Measurements from ENCODE around the gene SLC22A31.

The SLC22A31 gene

DNA sequence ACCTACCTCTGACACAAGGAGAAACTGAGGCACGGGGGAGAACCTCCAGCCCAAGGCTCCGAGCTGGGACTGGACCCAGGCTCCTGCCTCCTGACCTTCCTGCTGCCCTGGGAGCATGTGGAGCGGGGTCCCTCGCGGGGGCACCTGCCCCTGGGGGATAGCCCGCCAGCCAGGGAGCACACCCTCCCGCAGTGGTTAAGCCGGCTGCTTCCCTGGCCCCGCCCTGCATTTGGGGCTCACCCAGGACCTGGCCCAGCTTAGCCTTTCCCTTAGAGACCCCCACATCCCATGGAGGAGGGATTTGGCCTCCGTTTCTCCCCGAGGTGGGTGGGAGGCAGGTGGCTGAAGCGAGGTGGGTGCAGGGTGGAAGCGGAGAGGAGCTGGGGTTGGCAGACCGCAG is 30.6 kb downstream of the SLC22A31 start:
- Histone ChIP-seq H3K36me3 (ENCODE audit: control insufficient read depth in 1 of 2, insufficient read depth in 2 of 2, low read length in 2 of 2) (no peaks in the 10 kb centered on the region), H2AK5ac (ENCODE audit: low read length) (no peak overlapping the region), H3K4me3 (ENCODE audit: low read depth, low read length) (no peak overlapping the region), H3K4me1 (ENCODE audit: control insufficient read depth in 1 of 2, insufficient read depth in 2 of 2, low read length in 2 of 2) (peaks cover 6 to 12% of the 10 kb centered on the region in 2 experiments), H3K14ac (ENCODE audit: low read length) (no peak overlapping the region), H2BK12ac (ENCODE audit: low read length) (no peak overlapping the region), H3K27me3 (ENCODE audit: insufficient read depth, low read length) (peaks cover 9% of the 10 kb centered on the region), H3K79me2 (ENCODE audit: control insufficient read depth, insufficient read depth, low read length, poor library complexity) (no peaks in the 10 kb centered on the region), H2AFZ (ENCODE audit: insufficient read depth, low read length, poor library complexity) (no peak overlapping the region), H3K23ac (ENCODE audit: low read length) (no peak overlapping the region), H4K12ac (ENCODE audit: low read depth, low read length) (no peak overlapping the region), H3K79me1 (ENCODE audit: low read length) (peaks cover 3% of the 10 kb centered on the region), H3K9me3 (ENCODE audit: insufficient read depth, low read depth, low read length) (peaks cover 5% of the 10 kb centered on the region), H3K4ac (ENCODE audit: low read depth, low read length) (no peak overlapping the region), H3K4me2 (ENCODE audit: low read length) (no peak overlapping the region), H2BK5ac (ENCODE audit: low read depth, low read length, poor library complexity) (no peak overlapping the region), H3K18ac (ENCODE audit: low read length) (no peak overlapping the region), H4K91ac (ENCODE audit: low read depth, low read length) (no peak overlapping the region), H3K27ac (ENCODE audit: low read depth, low read length) (no peak overlapping the region), H4K8ac (ENCODE audit: low read depth, low read length) (no peak overlapping the region), H2BK120ac (ENCODE audit: insufficient read depth, low read length, poor library complexity) (no peak overlapping the region), H3K9ac (ENCODE audit: low read length) (no peak overlapping the region)
- no peak for DNase-seq
- no CpG with 5 or more reads among the region's 14 CpGs for WGBS (ENCODE audit: extremely low coverage, insufficient coverage, insufficient read length)

DNA sequence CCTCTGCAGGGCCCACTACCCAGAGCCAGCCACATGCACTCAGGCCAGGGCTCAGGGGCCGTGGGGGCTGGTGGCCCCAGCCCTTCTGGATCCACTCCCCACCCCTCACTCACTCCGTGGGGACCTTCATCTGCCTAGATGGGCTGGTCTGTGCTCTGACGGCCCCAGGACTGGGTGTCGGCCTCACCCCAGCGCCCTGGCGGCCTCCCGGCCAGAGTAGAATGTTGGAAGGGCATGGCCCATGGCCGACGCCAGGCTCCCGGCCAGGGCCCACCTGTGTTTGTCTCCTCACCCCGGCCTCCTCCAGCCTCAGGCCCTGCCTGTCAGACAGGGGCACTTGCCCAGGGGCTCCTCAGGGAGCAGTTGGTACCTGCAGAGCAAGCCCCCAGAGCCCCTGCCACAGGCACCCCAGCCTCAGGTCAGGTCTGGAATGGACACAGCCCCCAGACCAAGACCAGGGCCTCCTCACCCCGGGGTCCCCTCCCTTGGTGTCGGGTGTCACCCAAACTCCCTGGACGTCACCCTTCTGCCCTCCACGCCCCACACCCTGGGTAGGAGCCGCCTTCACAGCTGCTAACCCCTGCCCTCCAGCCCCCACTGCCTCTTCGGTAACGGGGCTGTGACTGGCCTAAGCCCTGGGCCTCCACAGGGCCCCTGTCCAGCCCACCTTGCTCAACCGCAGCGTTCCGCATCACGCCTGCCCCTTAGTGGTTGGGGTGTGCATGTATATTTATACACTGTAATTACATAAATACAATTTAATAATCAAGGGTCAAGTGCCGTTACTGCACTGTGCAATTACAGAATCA is 31.8 kb downstream of the SLC22A31 start:
- Histone ChIP-seq H3K9ac (ENCODE audit: low read length) (no peak overlapping the region), H4K8ac (ENCODE audit: low read depth, low read length) (no peak overlapping the region), H2BK5ac (ENCODE audit: low read depth, low read length, poor library complexity) (no peak overlapping the region), H4K12ac (ENCODE audit: low read depth, low read length) (no peak overlapping the region), H2BK12ac (ENCODE audit: low read length) (no peak overlapping the region), H3K27ac (ENCODE audit: low read depth, low read length) (no peak overlapping the region), H2BK120ac (ENCODE audit: insufficient read depth, low read length, poor library complexity) (no peak overlapping the region), H3K4ac (ENCODE audit: low read depth, low read length) (no peak overlapping the region), H3K14ac (ENCODE audit: low read length) (no peak overlapping the region), H3K4me2 (ENCODE audit: low read length) (no peak overlapping the region), H3K18ac (ENCODE audit: low read length) (no peak overlapping the region), H3K27me3 (ENCODE audit: insufficient read depth, low read length) (peaks cover 9% of the 10 kb centered on the region), H3K79me1 (ENCODE audit: low read length) (peaks cover 3% of the 10 kb centered on the region), H4K91ac (ENCODE audit: low read depth, low read length) (no peak overlapping the region), H3K4me1 (ENCODE audit: control insufficient read depth in 1 of 2, insufficient read depth in 2 of 2, low read length in 2 of 2) (peaks cover 6 to 12% of the 10 kb centered on the region in 2 experiments), H3K79me2 (ENCODE audit: control insufficient read depth, insufficient read depth, low read length, poor library complexity) (no peaks in the 10 kb centered on the region), H3K36me3 (ENCODE audit: control insufficient read depth in 1 of 2, insufficient read depth in 2 of 2, low read length in 2 of 2) (no peaks in the 10 kb centered on the region), H2AK5ac (ENCODE audit: low read length) (no peak overlapping the region), H2AFZ (ENCODE audit: insufficient read depth, low read length, poor library complexity) (no peak overlapping the region), H3K23ac (ENCODE audit: low read length) (no peak overlapping the region), H3K9me3 (ENCODE audit: insufficient read depth, low read depth, low read length) (peaks cover 5% of the 10 kb centered on the region), H3K4me3 (ENCODE audit: low read depth, low read length) (no peak overlapping the region)
- WGBS (ENCODE audit: extremely low coverage, insufficient coverage, insufficient read length), result no CpG with 5 or more reads among the region's 23 CpGs
- no peak for DNase-seq

DNA sequence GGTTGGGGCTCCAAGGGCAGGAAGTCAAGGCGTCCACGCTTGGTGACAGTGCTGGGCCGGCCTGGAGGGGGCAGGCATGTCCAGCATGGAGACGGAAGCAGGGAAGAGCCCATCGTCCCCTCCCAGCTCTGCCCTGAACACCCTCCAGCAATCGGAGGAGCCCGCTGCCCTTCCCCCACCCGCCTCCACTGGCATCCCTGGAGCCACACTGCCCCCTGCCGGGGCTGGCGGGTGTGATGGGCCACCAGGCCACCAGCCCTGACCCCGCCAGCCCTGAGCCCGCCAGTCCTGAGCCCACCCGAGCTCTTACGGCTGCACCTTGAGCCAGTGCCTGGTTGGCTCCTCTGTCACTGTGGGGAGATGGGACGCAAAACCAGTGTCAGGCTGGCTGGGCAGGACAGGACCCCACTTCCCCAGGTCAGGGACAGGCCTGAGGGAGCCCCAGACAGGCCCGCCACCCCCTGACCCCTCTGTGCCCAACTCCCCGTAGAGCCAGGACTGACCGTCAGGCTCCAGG is 32.9 kb downstream of the SLC22A31 start:
- peaks cover 9% of the 10 kb centered on the region for H3K27me3 ChIP-seq (ENCODE audit: insufficient read depth, low read length)
- peak overlapping the region; percentile 69 for H4K91ac ChIP-seq (ENCODE audit: low read depth, low read length)
- peak overlapping the region; percentile 78 for H4K8ac ChIP-seq (ENCODE audit: low read depth, low read length)
- no peaks in the 10 kb centered on the region for H3K36me3 ChIP-seq (ENCODE audit: control insufficient read depth in 1 of 2, insufficient read depth in 2 of 2, low read length in 2 of 2)
- WGBS (ENCODE audit: extremely low coverage, insufficient coverage, insufficient read length), result no CpG with 5 or more reads among the region's 18 CpGs
- H3K18ac ChIP-seq (ENCODE audit: low read length), result peak overlapping the region; percentile 73
- peak overlapping the region; percentile 21 for H2BK120ac ChIP-seq (ENCODE audit: insufficient read depth, low read length, poor library complexity)
- peak overlapping the region; percentile 11 for H4K12ac ChIP-seq (ENCODE audit: low read depth, low read length)
- peak overlapping the region; percentile 22 for H3K4ac ChIP-seq (ENCODE audit: low read depth, low read length)
- H2BK12ac ChIP-seq (ENCODE audit: low read length), result peak overlapping the region; percentile 66
- H3K9me3 ChIP-seq (ENCODE audit: insufficient read depth, low read depth, low read length), result peaks cover 3% of the 10 kb centered on the region
- peak; percentile 27 to 60 for DNase-seq
- peak overlapping the region; percentile 57 for H2AK5ac ChIP-seq (ENCODE audit: low read length)
- H3K14ac ChIP-seq (ENCODE audit: low read length), result peak overlapping the region; percentile 49
- H3K4me3 ChIP-seq (ENCODE audit: low read depth, low read length), result peak overlapping the region; percentile 9
- H3K79me1 ChIP-seq (ENCODE audit: low read length), result peaks cover 3% of the 10 kb centered on the region
- H3K23ac ChIP-seq (ENCODE audit: low read length), result no peak overlapping the region
- H2BK5ac ChIP-seq (ENCODE audit: low read depth, low read length, poor library complexity), result no peak overlapping the region
- H2AFZ ChIP-seq (ENCODE audit: insufficient read depth, low read length, poor library complexity), result peak overlapping the region; percentile 28
- peaks cover 6 to 12% of the 10 kb centered on the region in 2 experiments for H3K4me1 ChIP-seq (ENCODE audit: control insufficient read depth in 1 of 2, insufficient read depth in 2 of 2, low read length in 2 of 2)
- H3K4me2 ChIP-seq (ENCODE audit: low read length), result peak overlapping the region; percentile 14
- H3K79me2 ChIP-seq (ENCODE audit: control insufficient read depth, insufficient read depth, low read length, poor library complexity), result no peaks in the 10 kb centered on the region
- no peak overlapping the region for H3K9ac ChIP-seq (ENCODE audit: low read length)
- H3K27ac ChIP-seq (ENCODE audit: low read depth, low read length), result no peak overlapping the region

DNA sequence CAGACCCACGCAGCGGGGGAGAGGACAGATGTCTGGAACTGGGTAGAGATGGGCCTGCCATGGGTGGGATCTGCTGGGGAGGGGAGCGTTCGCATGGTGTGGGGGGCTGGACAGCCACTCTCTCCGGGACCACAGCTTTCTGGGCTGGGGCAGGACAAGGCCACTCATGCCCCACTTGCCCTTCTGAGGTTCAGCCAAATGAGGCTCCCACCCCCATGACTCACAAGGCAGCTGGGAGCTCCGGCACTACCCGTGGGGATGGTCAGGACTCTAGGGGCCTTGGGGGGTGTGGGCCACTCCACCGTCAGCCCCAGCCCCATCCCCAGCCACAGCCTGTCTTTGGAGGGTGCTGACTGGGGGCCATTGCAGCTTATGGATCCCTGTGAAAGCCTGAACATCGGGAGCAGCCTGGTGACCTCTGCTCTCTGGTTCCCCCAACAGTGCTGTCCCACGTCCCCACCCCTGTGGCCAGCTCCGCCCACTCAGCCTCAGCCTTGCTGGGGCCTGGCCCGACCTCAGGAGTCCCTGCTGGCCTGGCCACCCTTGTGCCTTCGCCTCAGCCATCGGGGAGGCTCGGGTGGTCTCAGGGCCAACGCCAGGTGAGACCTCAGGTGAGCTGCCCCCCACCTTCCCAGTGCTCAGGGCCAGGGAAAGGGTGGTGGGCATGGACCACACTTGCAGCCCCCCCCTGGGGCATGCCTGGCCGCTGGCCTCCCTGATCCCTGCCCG is 33.5 kb downstream of the SLC22A31 start:
- no peak overlapping the region for H3K27ac ChIP-seq (ENCODE audit: low read depth, low read length)
- no peak for DNase-seq
- peak overlapping the region; percentile 28 for H2AFZ ChIP-seq (ENCODE audit: insufficient read depth, low read length, poor library complexity)
- no peak overlapping the region for H3K23ac ChIP-seq (ENCODE audit: low read length)
- peak overlapping the region; percentile 22 for H3K4ac ChIP-seq (ENCODE audit: low read depth, low read length)
- peaks cover 3% of the 10 kb centered on the region for H3K9me3 ChIP-seq (ENCODE audit: insufficient read depth, low read depth, low read length)
- H3K14ac ChIP-seq (ENCODE audit: low read length), result peak overlapping the region; percentile 49
- no peak overlapping the region for H2BK5ac ChIP-seq (ENCODE audit: low read depth, low read length, poor library complexity)
- peaks cover 9% of the 10 kb centered on the region for H3K27me3 ChIP-seq (ENCODE audit: insufficient read depth, low read length)
- peaks cover 6 to 12% of the 10 kb centered on the region in 2 experiments for H3K4me1 ChIP-seq (ENCODE audit: control insufficient read depth in 1 of 2, insufficient read depth in 2 of 2, low read length in 2 of 2)
- no CpG with 5 or more reads among the region's 18 CpGs for WGBS (ENCODE audit: extremely low coverage, insufficient coverage, insufficient read length)
- H3K79me2 ChIP-seq (ENCODE audit: control insufficient read depth, insufficient read depth, low read length, poor library complexity), result no peaks in the 10 kb centered on the region
- peak overlapping the region; percentile 69 for H4K91ac ChIP-seq (ENCODE audit: low read depth, low read length)
- peaks cover 3% of the 10 kb centered on the region for H3K79me1 ChIP-seq (ENCODE audit: low read length)
- H2BK12ac ChIP-seq (ENCODE audit: low read length), result peak overlapping the region; percentile 66
- H4K8ac ChIP-seq (ENCODE audit: low read depth, low read length), result peak overlapping the region; percentile 78
- peak overlapping the region; percentile 9 for H3K4me3 ChIP-seq (ENCODE audit: low read depth, low read length)
- peak overlapping the region; percentile 73 for H3K18ac ChIP-seq (ENCODE audit: low read length)
- H2BK120ac ChIP-seq (ENCODE audit: insufficient read depth, low read length, poor library complexity), result peak overlapping the region; percentile 21
- peak overlapping the region; percentile 11 for H4K12ac ChIP-seq (ENCODE audit: low read depth, low read length)
- H3K4me2 ChIP-seq (ENCODE audit: low read length), result peak overlapping the region; percentile 14
- peak overlapping the region; percentile 57 for H2AK5ac ChIP-seq (ENCODE audit: low read length)
- H3K9ac ChIP-seq (ENCODE audit: low read length), result no peak overlapping the region
- H3K36me3 ChIP-seq (ENCODE audit: control insufficient read depth in 1 of 2, insufficient read depth in 2 of 2, low read length in 2 of 2), result no peaks in the 10 kb centered on the region

All from trophoblast cell (in vitro differentiated cells and primary cell).